Left forelimb (tissue), 1 donor: ENCODE measurements around the gene AMBP.

Experiments used
- DNase-seq: peaks from one replicate; pipeline ENCODE4 v3.0.0-alpha.2; 2018; ENCODE audit warnings: low spot score

Gene AMBP

GRCh38 chr9:114031948-114032840 lies 45.9 kb downstream of the AMBP start:
- DNase-seq, result peak; percentile 61

- peak; percentile 53 for DNase-seq
Observed at GRCh38 chr9:114031037-114031630, 47.0 kb downstream of the AMBP start.

- peak; percentile 64 for DNase-seq
Observed at GRCh38 chr9:114030364-114030763, 47.7 kb downstream of the AMBP start.

GRCh38 chr9:114029311-114030170 lies 48.6 kb downstream of the AMBP start:
- DNase-seq, result peak; percentile 14

GRCh38 chr9:114028646-114029045 lies 49.5 kb downstream of the AMBP start:
- DNase-seq, result no peak

- peak; percentile 57 for DNase-seq
Observed at GRCh38 chr9:114027863-114028465, 50.1 kb downstream of the AMBP start.

GRCh38 chr9:114027159-114027862 lies 50.8 kb downstream of the AMBP start:
- peak; percentile 15 for DNase-seq

- peak; percentile 25 for DNase-seq
Observed at GRCh38 chr9:114026335-114026734, 51.8 kb downstream of the AMBP start.

- DNase-seq, result no peak
Observed at GRCh38 chr9:114025760-114026159, 52.3 kb downstream of the AMBP start.

- no peak for DNase-seq
Observed at GRCh38 chr9:114025196-114025753, 52.8 kb downstream of the AMBP start.

GRCh38 chr9:114023961-114024360 lies 54.1 kb downstream of the AMBP start:
- DNase-seq, result no peak

- peak; percentile 20 for DNase-seq
Observed at GRCh38 chr9:114021578-114021977, 56.5 kb downstream of the AMBP start.

GRCh38 chr9:114017741-114018715 lies 60.1 kb downstream of the AMBP start:
- DNase-seq, result peak; percentile 28

- peak; percentile 51 for DNase-seq
Observed at GRCh38 chr9:114016629-114017423, 61.3 kb downstream of the AMBP start.

- no peak for DNase-seq
Observed at GRCh38 chr9:114016101-114016500, 62.0 kb downstream of the AMBP start.

GRCh38 chr9:114015607-114016006 lies 62.5 kb downstream of the AMBP start:
- DNase-seq, result no peak

- no peak for DNase-seq
Observed at GRCh38 chr9:114014044-114014443, 64.1 kb downstream of the AMBP start.

GRCh38 chr9:114012126-114012525 lies 66.0 kb downstream of the AMBP start:
- DNase-seq, result peak; percentile 15

GRCh38 chr9:114011313-114011712 lies 66.8 kb downstream of the AMBP start:
- DNase-seq, result no peak
